CD4-positive, alpha-beta memory T cell (primary cell): ENCODE results near the gene NFRKB. TPM values are rescaled to one million over a fixed set of nuclear protein-coding genes. Genes with fewer than 3 reads are reported as not detected.
A peak's percentile ranks its signal among the peaks of the same experiment; 100 is the strongest.
"Not testable (repeated sequence)": the region's sequence is repeated elsewhere in the genome, so short reads cannot be mapped to it uniquely, and the experiment has no call there.

Source experiments
- CTCF ChIA-PET: fragments of 350-600 bp; sonication (Branson Sonifier 250); formaldehyde crosslinking; loops from one replicate; lab custom pipeline; 2021; ENCODE audit warnings: inconsistent platforms; ENCODE audit not compliant: partially characterized antibody; lab: Charles Lee
- POLR2A ChIA-PET: fragments of 350-600 bp; sonication (Branson Sonifier 250); formaldehyde crosslinking; loops from one replicate; lab custom pipeline; 2021; ENCODE audit not compliant: partially characterized antibody; lab: Charles Lee
- DNase-seq, 5 donors: peaks; one replicate each; pipeline versions ENCODE4 v3.0.0 to v3.0.0-alpha.2; 2020 to 2022; ENCODE audit warnings: mixed read lengths in 1 of 5
- H3K27ac ChIP-seq: one replicate; pipeline ENCODE4 v1.7.0; 2013; ENCODE audit warnings: low read depth, low read length
- H3K27me3 ChIP-seq: 2 replicates; pipeline ENCODE4 v1.7.0; 2013; ENCODE audit warnings: mild to moderate bottlenecking, low read length, moderate library complexity; ENCODE audit not compliant: insufficient read depth
- H3K36me3 ChIP-seq: 2 replicates; pipeline ENCODE4 v1.7.0; 2013; ENCODE audit warnings: mild to moderate bottlenecking, low read length, moderate library complexity; ENCODE audit not compliant: insufficient read depth
- H3K4me1 ChIP-seq: 2 replicates; pipeline ENCODE4 v1.7.0; 2013; ENCODE audit warnings: mild to moderate bottlenecking, low read length, moderate library complexity; ENCODE audit not compliant: insufficient read depth
- H3K4me3 ChIP-seq, 2 donors: one replicate each; pipeline ENCODE4 v1.7.0; 2013; ENCODE audit warnings: low read length in 2 of 2, mild to moderate bottlenecking in 1 of 2
- H3K9me3 ChIP-seq, 2 donors: one replicate each; pipeline ENCODE4 v1.7.0; 2013; ENCODE audit warnings: low read length in 2 of 2, control low read depth in 1 of 2; ENCODE audit not compliant: control insufficient read depth in 1 of 2
- H3K27ac Mint-ChIP-seq, 7 donors: one replicate each; pipeline ENCODE4 v1.8.0; 2020 to 2021; ENCODE audit warnings: mixed read lengths in 7 of 7, mild to moderate bottlenecking in 6 of 7, inconsistent platforms in 3 of 7, moderate library complexity in 3 of 7
- H3K27me3 Mint-ChIP-seq, 2 donors: one replicate each; pipeline ENCODE4 v1.8.0; 2020 to 2021; ENCODE audit warnings: mixed read lengths in 2 of 2
- H3K36me3 Mint-ChIP-seq, 2 donors: one replicate each; pipeline ENCODE4 v1.8.0; 2020 to 2021; ENCODE audit warnings: mixed read lengths in 2 of 2, inconsistent platforms in 1 of 2, mild to moderate bottlenecking in 1 of 2
- H3K4me1 Mint-ChIP-seq, 4 donors: one replicate each; pipeline ENCODE4 v1.8.0; 2020 to 2021; ENCODE audit warnings: mixed read lengths in 4 of 4, mild to moderate bottlenecking in 1 of 4
- H3K4me3 Mint-ChIP-seq, 8 donors: one replicate each; pipeline ENCODE4 v1.8.0; 2020 to 2021; ENCODE audit warnings: mixed read lengths in 8 of 8, mild to moderate bottlenecking in 7 of 8, moderate library complexity in 6 of 8, inconsistent platforms in 3 of 8
- H3K9me3 Mint-ChIP-seq, 8 donors: one replicate each; pipeline ENCODE4 v1.8.0; 2020 to 2021; ENCODE audit warnings: mixed read lengths in 8 of 8, mild to moderate bottlenecking in 5 of 8, inconsistent platforms in 3 of 8, moderate library complexity in 1 of 8
- intact Hi-C: fragments of 100-400 bp; cut with micrococcal nuclease; formaldehyde crosslinking; loops from one replicate; pipeline ENCODE4 v1.15.1; 2023
- polyA plus RNA-seq, 2 donors: library from polyadenylated mRNA; unstranded; fragments of 300-500 nt; fragmentation: Illumina TruSeq; gene quantifications; one replicate each; pipeline ENCODE4 v1.2.3, GENCODE V29; 2021
- total RNA-seq, 2 experiments: library from RNA; stranded (reverse); gene quantifications; one replicate each; pipeline ENCODE4 v1.2.3, GENCODE V29; 2021

NFRKB gene
- total and polyA plus RNA-seq, 4 experiments from 2014 or later = 18.1 to 94.9 (median 63.2) TPM

DNA sequence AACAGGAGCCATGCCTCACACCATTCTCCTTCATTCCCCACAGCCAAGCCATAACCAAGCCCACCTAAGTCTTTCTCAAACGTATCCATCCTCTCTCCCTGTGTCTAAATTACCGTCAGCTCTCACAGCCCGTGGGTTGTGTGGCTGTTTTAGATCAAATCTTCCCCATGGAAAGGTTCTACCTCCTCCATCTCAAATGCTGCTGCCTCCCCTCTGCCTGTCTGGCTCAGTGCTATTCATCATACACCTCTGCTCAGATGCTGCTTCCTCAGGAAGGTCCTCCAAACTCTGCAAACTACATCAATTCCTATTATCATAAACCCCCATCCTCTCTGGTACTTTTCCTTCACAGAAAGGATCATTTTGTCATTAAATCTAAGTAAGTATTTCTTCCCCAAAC, 15.1 kb downstream of the NFRKB start:
- Histone ChIP-seq H3K4me3 (no peak overlapping the region), H3K27ac (no peak overlapping the region), H3K4me1 (no peaks in the 10 kb centered on the region), H3K27me3 (no peaks in the 10 kb centered on the region), H3K36me3 (peaks cover 95% of the 10 kb centered on the region), H3K9me3 (no peaks in the 10 kb centered on the region)
- peaks cover 0 to 9% (median 5%) of the 10 kb centered on the region in 4 donors for H3K4me1 Mint-ChIP-seq
- DNase-seq = no peak
- CTCF ChIA-PET = interaction anchor here (1.4 to 3.2 kb wide), 2 partner anchors 19 to 95 kb away, joined by 3 to 12 read pairs; no protein-coding TSS in a partner anchor
- H3K27me3 Mint-ChIP-seq = no peaks in the 10 kb centered on the region
- H3K27ac Mint-ChIP-seq = peak overlapping the region in 4 of 7 donors; percentile 5 to 51 (median 24)
- no peak overlapping the region for H3K4me3 Mint-ChIP-seq
- peaks cover 84 to 92% of the 10 kb centered on the region in 2 donors for H3K36me3 Mint-ChIP-seq
- POLR2A ChIA-PET = interaction anchor here (1.4 kb wide), 1 partner anchor 66 kb away, joined by 3 read pairs; no protein-coding TSS in a partner anchor
- intact Hi-C loops = no loop called here
- no peaks in the 10 kb centered on the region for H3K9me3 Mint-ChIP-seq

GRCh38 chr11:129871914-129872313, 23.5 kb downstream of the NFRKB start:
- no peaks in the 10 kb centered on the region for H3K27me3 Mint-ChIP-seq
- Histone ChIP-seq H3K9me3 (no peaks in the 10 kb centered on the region), H3K4me3 (no peak overlapping the region), H3K27ac (no peak overlapping the region), H3K36me3 (peaks cover 76% of the 10 kb centered on the region), H3K4me1 (no peaks in the 10 kb centered on the region), H3K27me3 (no peaks in the 10 kb centered on the region)
- POLR2A ChIA-PET = interaction anchor here (1.1 to 1.7 kb wide), 3 partner anchors 10 to 23 kb away, joined by 3 to 5 read pairs (median 4); partner anchors contain the start of gene NFRKB
- intact Hi-C loops = no loop called here
- no peak overlapping the region for H3K4me3 Mint-ChIP-seq
- no peak for DNase-seq
- peak overlapping the region in 4 of 7 donors; percentile 32 to 74 (median 54) for H3K27ac Mint-ChIP-seq
- CTCF ChIA-PET = interaction anchor here (2.6 kb wide), 1 partner anchor 18 kb away, joined by 9 read pairs; no protein-coding TSS in a partner anchor
- no peaks in the 10 kb centered on the region for H3K9me3 Mint-ChIP-seq
- peaks cover 7 to 13% (median 9%) of the 10 kb centered on the region in 4 donors for H3K4me1 Mint-ChIP-seq
- peaks cover 80 to 94% of the 10 kb centered on the region in 2 donors for H3K36me3 Mint-ChIP-seq

DNA sequence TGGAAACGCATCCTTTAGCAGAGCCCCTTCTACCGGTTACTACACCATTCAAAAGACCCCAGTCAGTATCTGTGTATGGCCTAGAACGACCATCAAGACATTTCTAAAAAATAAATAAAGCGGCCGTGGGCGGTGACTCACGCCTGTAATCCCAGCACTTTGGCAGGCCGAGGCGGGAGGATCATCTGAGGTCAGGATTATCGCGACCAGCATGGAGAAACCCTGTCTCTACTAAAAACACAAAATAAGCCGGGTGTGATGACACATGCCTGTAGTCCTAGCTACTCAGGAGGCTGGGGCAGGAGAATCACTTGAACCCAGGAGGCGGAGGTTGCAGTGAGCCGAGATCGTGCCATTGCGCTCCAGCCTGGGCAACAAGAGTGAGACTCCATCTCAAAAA, 26.8 kb downstream of the NFRKB start:
- CTCF ChIA-PET, H3K9me3 Mint-ChIP-seq, H3K4me3 Mint-ChIP-seq, H3K27me3 Mint-ChIP-seq, intact Hi-C loops, H3K27me3 ChIP-seq, H3K4me3 ChIP-seq, H3K9me3 ChIP-seq, H3K27ac ChIP-seq, DNase-seq: not testable (repeated sequence)
- Mint-ChIP-seq H3K36me3 (peaks cover 86 to 96% of the 10 kb centered on the region in 2 donors), H3K27ac (peak overlapping the region in 3 of 7 donors; percentile 29 to 33 (median 32)), H3K4me1 (peaks cover 13 to 26% (median 19%) of the 10 kb centered on the region in 4 donors)
- Histone ChIP-seq H3K36me3 (peaks cover 70% of the 10 kb centered on the region), H3K4me1 (peaks cover 13% of the 10 kb centered on the region)
- POLR2A ChIA-PET = interaction anchor here (1.1 kb wide), 2 partner anchors 9 to 15 kb away, joined by 3 to 5 read pairs; no protein-coding TSS in a partner anchor

GRCh38 chr11:129866311-129866710, 29.1 kb downstream of the NFRKB start:
- intact Hi-C loops = no loop called here
- no peak overlapping the region for H3K4me3 ChIP-seq
- H3K27ac Mint-ChIP-seq = peak overlapping the region; percentile 30 to 87 (median 62)
- H3K4me1 ChIP-seq = peaks cover 25% of the 10 kb centered on the region
- no peaks in the 10 kb centered on the region for H3K27me3 ChIP-seq
- H3K9me3 Mint-ChIP-seq = no peaks in the 10 kb centered on the region
- peaks cover 49% of the 10 kb centered on the region for H3K36me3 ChIP-seq
- CTCF ChIA-PET = interaction anchor here (0.8 to 1.5 kb wide), 3 partner anchors 8 to 125 kb away, joined by 3 read pairs; no protein-coding TSS in a partner anchor
- H3K9me3 ChIP-seq = no peaks in the 10 kb centered on the region
- POLR2A ChIA-PET = interaction anchor here (0.8 to 1.3 kb wide), 4 partner anchors 12 to 62 kb away, joined by 3 to 10 read pairs (median 4); partner anchors contain the start of gene TMEM45B
- H3K4me3 Mint-ChIP-seq = peak overlapping the region in 1 of 8 donors; percentile 2
- H3K36me3 Mint-ChIP-seq = peaks cover 82 to 86% of the 10 kb centered on the region in 2 donors
- no peak overlapping the region for H3K27ac ChIP-seq
- H3K27me3 Mint-ChIP-seq = no peaks in the 10 kb centered on the region
- H3K4me1 Mint-ChIP-seq = peaks cover 18 to 37% (median 28%) of the 10 kb centered on the region in 4 donors
- DNase-seq = no peak

DNA sequence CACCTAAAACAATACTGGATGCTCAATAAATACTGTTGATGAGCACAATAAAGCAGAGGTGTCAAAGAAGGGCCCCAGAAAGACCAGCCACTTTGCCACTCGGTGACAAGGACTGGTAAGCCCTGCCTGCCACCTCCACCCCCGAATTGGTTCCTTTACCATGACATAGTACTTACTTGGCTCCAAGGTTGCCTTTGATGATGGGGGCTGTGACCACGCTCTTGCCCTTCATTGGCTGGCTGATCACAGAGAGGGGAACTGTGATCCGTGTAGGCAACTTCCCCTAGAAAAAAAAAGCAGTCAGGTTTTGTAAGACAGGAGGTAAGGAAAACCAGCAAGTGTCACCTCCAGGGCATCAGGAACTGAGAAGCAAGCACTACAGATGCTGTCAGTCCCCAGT, 29.7 kb downstream of the NFRKB start:
- Histone ChIP-seq H3K27ac (no peak overlapping the region), H3K4me1 (peaks cover 31% of the 10 kb centered on the region), H3K27me3 (no peaks in the 10 kb centered on the region), H3K4me3 (no peak overlapping the region), H3K36me3 (peaks cover 43% of the 10 kb centered on the region), H3K9me3 (no peaks in the 10 kb centered on the region)
- H3K36me3 Mint-ChIP-seq = peaks cover 79 to 85% of the 10 kb centered on the region in 2 donors
- H3K9me3 Mint-ChIP-seq = no peaks in the 10 kb centered on the region
- intact Hi-C loops = no loop called here
- peak overlapping the region; percentile 30 to 87 (median 62) for H3K27ac Mint-ChIP-seq
- peak in 1 of 5 donors; percentile 14 for DNase-seq
- ChIA-PET CTCF (interaction anchor here (1.1 to 1.5 kb wide), 3 partner anchors 9 to 126 kb away, joined by 3 read pairs; no protein-coding TSS in a partner anchor), POLR2A (interaction anchor here (0.8 to 2.8 kb wide), 6 partner anchors 11 to 80 kb away, joined by 3 to 17 read pairs (median 4); partner anchors contain the start of gene TMEM45B)
- H3K4me1 Mint-ChIP-seq = peaks cover 23 to 43% (median 33%) of the 10 kb centered on the region in 4 donors
- H3K27me3 Mint-ChIP-seq = no peaks in the 10 kb centered on the region
- no peak overlapping the region for H3K4me3 Mint-ChIP-seq

DNA sequence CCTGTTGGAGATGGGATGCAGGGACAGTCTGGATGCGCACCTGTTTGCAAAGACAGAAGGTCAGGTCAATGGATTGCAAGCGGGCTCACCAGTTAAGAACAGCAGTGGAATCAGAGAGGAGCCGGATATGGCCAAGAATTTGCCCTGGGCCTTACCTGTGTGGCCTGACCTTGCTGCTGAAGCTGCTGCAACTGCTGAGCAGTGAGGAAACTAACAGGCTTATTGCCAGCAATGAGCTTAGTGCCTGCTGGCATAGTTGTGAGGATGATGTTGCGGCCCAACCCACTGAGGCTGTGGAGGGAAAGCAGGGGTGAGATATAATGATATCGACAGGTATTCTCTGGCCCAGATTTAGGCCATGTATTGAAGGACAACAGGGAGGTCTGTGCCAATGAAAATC, 30.6 kb downstream of the NFRKB start:
- no peak for DNase-seq
- intact Hi-C loops = no loop called here
- CTCF ChIA-PET = interaction anchor here (1.2 to 1.5 kb wide), 2 partner anchors 10 to 17 kb away, joined by 3 read pairs; no protein-coding TSS in a partner anchor
- POLR2A ChIA-PET = interaction anchor here (1.1 to 2.8 kb wide), 4 partner anchors 11 to 79 kb away, joined by 3 to 17 read pairs (median 4); partner anchors contain the start of gene TMEM45B
- no peak overlapping the region for H3K27ac ChIP-seq
- peaks cover 37% of the 10 kb centered on the region for H3K36me3 ChIP-seq
- H3K9me3 ChIP-seq = no peaks in the 10 kb centered on the region
- H3K4me1 Mint-ChIP-seq = peaks cover 26 to 50% (median 37%) of the 10 kb centered on the region in 4 donors
- H3K27ac Mint-ChIP-seq = peak overlapping the region in 4 of 7 donors; percentile 8 to 87 (median 41)
- no peak overlapping the region for H3K4me3 Mint-ChIP-seq
- H3K4me3 ChIP-seq = no peak overlapping the region
- H3K36me3 Mint-ChIP-seq = peaks cover 74 to 77% of the 10 kb centered on the region in 2 donors
- H3K27me3 Mint-ChIP-seq = no peaks in the 10 kb centered on the region
- no peaks in the 10 kb centered on the region for H3K9me3 Mint-ChIP-seq
- no peaks in the 10 kb centered on the region for H3K27me3 ChIP-seq
- H3K4me1 ChIP-seq = peaks cover 40% of the 10 kb centered on the region
